IPS DF 6.9 (cell line): ENCODE measurements around the gene PKD1L1.

Experiments used
- DNase-seq: peaks from one replicate; pipeline ENCODE4 v3.0.0-alpha.2; 2013; ENCODE audit warnings: low read depth, low spot score
- H3K27ac ChIP-seq: one replicate; pipeline ENCODE4 v1.5.1; 2013; ENCODE audit warnings: low read length, control low read depth
- H3K27me3 ChIP-seq: 2 replicates; pipeline ENCODE4 v1.6.1; 2013; ENCODE audit warnings: mild to moderate bottlenecking, low read length; ENCODE audit not compliant: control insufficient read depth, insufficient read depth
- H3K36me3 ChIP-seq: 2 replicates; pipeline ENCODE4 v1.6.1; 2013; ENCODE audit warnings: low read length; ENCODE audit not compliant: control insufficient read depth, insufficient read depth
- H3K4me1 ChIP-seq: 2 replicates; pipeline ENCODE4 v1.6.1; 2013; ENCODE audit warnings: low read length; ENCODE audit not compliant: control insufficient read depth, insufficient read depth
- H3K4me3 ChIP-seq: 2 replicates; pipeline ENCODE4 v1.5.1; 2013; ENCODE audit warnings: mild to moderate bottlenecking, low read length
- H3K9me3 ChIP-seq: 2 replicates; pipeline ENCODE4 v1.6.1; 2013; ENCODE audit warnings: low read length, inconsistent platforms; ENCODE audit not compliant: control insufficient read depth, insufficient read depth
- WGBS: extraction: QIAGEN DNeasy Blood & Tissue Kit; methylation state at CpG from one replicate; pipeline ENCODE4 v1.1.7; 2013; ENCODE audit warnings: mixed read lengths, missing lambda C conversion rate; ENCODE audit not compliant: insufficient read length, insufficient coverage; 5-methylcytosine and 5-hydroxymethylcytosine counted together

Gene PKD1L1

GRCh38 chr7:47808321-47808720 is 139.9 kb downstream of the PKD1L1 start:
- no peak for DNase-seq
- Histone ChIP-seq H3K4me1 (no peaks in the 10 kb centered on the region), H3K27ac (no peak overlapping the region), H3K36me3 (no peaks in the 10 kb centered on the region), H3K9me3 (no peaks in the 10 kb centered on the region), H3K4me3 (no peak overlapping the region), H3K27me3 (no peaks in the 10 kb centered on the region)
- no CpG with 5 or more reads among the region's 7 CpGs for WGBS

GRCh38 chr7:47807756-47808155 is 140.5 kb downstream of the PKD1L1 start:
- no peaks in the 10 kb centered on the region for H3K36me3 ChIP-seq
- no peak overlapping the region for H3K4me3 ChIP-seq
- H3K27me3 ChIP-seq: no peaks in the 10 kb centered on the region
- no peak for DNase-seq
- WGBS: no CpG with 5 or more reads among the region's 5 CpGs
- H3K27ac ChIP-seq: no peak overlapping the region
- H3K9me3 ChIP-seq: no peaks in the 10 kb centered on the region
- H3K4me1 ChIP-seq: no peaks in the 10 kb centered on the region

GRCh38 chr7:47807126-47807525 is 141.1 kb downstream of the PKD1L1 start:
- H3K4me3 ChIP-seq: no peak overlapping the region
- H3K27ac ChIP-seq: no peak overlapping the region
- H3K9me3 ChIP-seq: no peaks in the 10 kb centered on the region
- no peaks in the 10 kb centered on the region for H3K36me3 ChIP-seq
- DNase-seq: no peak
- no peaks in the 10 kb centered on the region for H3K4me1 ChIP-seq
- no CpG with 5 or more reads among the region's 3 CpGs for WGBS
- H3K27me3 ChIP-seq: no peaks in the 10 kb centered on the region

GRCh38 chr7:47806701-47807103 is 141.6 kb downstream of the PKD1L1 start:
- no peak overlapping the region for H3K27ac ChIP-seq
- H3K9me3 ChIP-seq: no peaks in the 10 kb centered on the region
- no peaks in the 10 kb centered on the region for H3K36me3 ChIP-seq
- no peak overlapping the region for H3K4me3 ChIP-seq
- H3K4me1 ChIP-seq: no peaks in the 10 kb centered on the region
- H3K27me3 ChIP-seq: no peaks in the 10 kb centered on the region
- WGBS: no CpG with 5 or more reads among the region's 7 CpGs
- no peak for DNase-seq

GRCh38 chr7:47804767-47805545 is 143.3 kb downstream of the PKD1L1 start:
- no CpG with 5 or more reads among the region's 6 CpGs for WGBS
- H3K4me1 ChIP-seq: no peaks in the 10 kb centered on the region
- H3K4me3 ChIP-seq: no peak overlapping the region
- no peak for DNase-seq
- no peaks in the 10 kb centered on the region for H3K36me3 ChIP-seq
- H3K27ac ChIP-seq: no peak overlapping the region
- H3K27me3 ChIP-seq: no peaks in the 10 kb centered on the region
- no peaks in the 10 kb centered on the region for H3K9me3 ChIP-seq

GRCh38 chr7:47803846-47804245 is 144.4 kb downstream of the PKD1L1 start:
- Histone ChIP-seq H3K4me1 (no peaks in the 10 kb centered on the region), H3K27me3 (no peaks in the 10 kb centered on the region), H3K4me3 (no peak overlapping the region), H3K27ac (no peak overlapping the region), H3K9me3 (no peaks in the 10 kb centered on the region), H3K36me3 (no peaks in the 10 kb centered on the region)
- DNase-seq: no peak
- no CpG with 5 or more reads among the region's 4 CpGs for WGBS

- Histone ChIP-seq H3K9me3 (no peaks in the 10 kb centered on the region), H3K4me1 (no peaks in the 10 kb centered on the region), H3K27ac (no peak overlapping the region), H3K27me3 (no peaks in the 10 kb centered on the region), H3K36me3 (no peaks in the 10 kb centered on the region), H3K4me3 (no peak overlapping the region)
- WGBS: no CpG with 5 or more reads among the region's 6 CpGs
- DNase-seq: no peak
Observed at GRCh38 chr7:47803025-47803424, 145.2 kb downstream of the PKD1L1 start.

- Histone ChIP-seq H3K36me3 (no peaks in the 10 kb centered on the region), H3K4me1 (no peaks in the 10 kb centered on the region), H3K27me3 (no peaks in the 10 kb centered on the region), H3K27ac (no peak overlapping the region), H3K9me3 (no peaks in the 10 kb centered on the region), H3K4me3 (no peak overlapping the region)
- no CpG with 5 or more reads among the region's 6 CpGs for WGBS
- no peak for DNase-seq
Observed at GRCh38 chr7:47801423-47801822, 146.8 kb downstream of the PKD1L1 start.

GRCh38 chr7:47799524-47799923 is 148.7 kb downstream of the PKD1L1 start:
- no peaks in the 10 kb centered on the region for H3K9me3 ChIP-seq
- no peaks in the 10 kb centered on the region for H3K36me3 ChIP-seq
- H3K4me3 ChIP-seq: no peak overlapping the region
- no CpG with 5 or more reads among the region's 6 CpGs for WGBS
- H3K27ac ChIP-seq: no peak overlapping the region
- H3K4me1 ChIP-seq: no peaks in the 10 kb centered on the region
- DNase-seq: no peak
- H3K27me3 ChIP-seq: no peaks in the 10 kb centered on the region

- WGBS: no CpG with 5 or more reads among the region's 4 CpGs
- Histone ChIP-seq H3K27me3 (no peaks in the 10 kb centered on the region), H3K4me3 (no peak overlapping the region), H3K4me1 (no peaks in the 10 kb centered on the region), H3K9me3 (no peaks in the 10 kb centered on the region), H3K36me3 (no peaks in the 10 kb centered on the region), H3K27ac (no peak overlapping the region)
- DNase-seq: no peak
Observed at GRCh38 chr7:47796347-47796746, 151.9 kb downstream of the PKD1L1 start.

GRCh38 chr7:47795631-47796030 is 152.6 kb downstream of the PKD1L1 start:
- Histone ChIP-seq H3K4me3 (no peak overlapping the region), H3K27me3 (no peaks in the 10 kb centered on the region), H3K9me3 (no peaks in the 10 kb centered on the region), H3K4me1 (no peaks in the 10 kb centered on the region), H3K36me3 (no peaks in the 10 kb centered on the region), H3K27ac (no peak overlapping the region)
- no peak for DNase-seq
- WGBS: no CpG with 5 or more reads among the region's 2 CpGs
